Neural cell (in vitro differentiated cells): ENCODE data around the gene BCL2L15.

ENCODE experiments used
- TF ChIP-seq, protein P1 (sequence below): IDR thresholded peaks from 2 replicates; pipeline ENCODE4 v1.6.1; 2012; ENCODE audit warnings: borderline replicate concordance
- TF ChIP-seq, protein P2 (sequence below): fragments of 450-650 bp; IDR thresholded peaks from 2 replicates; pipeline ENCODE4 v1.5.1; 2014; ENCODE audit warnings: antibody characterized with exemption, mild to moderate bottlenecking, moderate library complexity; ENCODE audit not compliant: poor library complexity, severe bottlenecking

DNA sequence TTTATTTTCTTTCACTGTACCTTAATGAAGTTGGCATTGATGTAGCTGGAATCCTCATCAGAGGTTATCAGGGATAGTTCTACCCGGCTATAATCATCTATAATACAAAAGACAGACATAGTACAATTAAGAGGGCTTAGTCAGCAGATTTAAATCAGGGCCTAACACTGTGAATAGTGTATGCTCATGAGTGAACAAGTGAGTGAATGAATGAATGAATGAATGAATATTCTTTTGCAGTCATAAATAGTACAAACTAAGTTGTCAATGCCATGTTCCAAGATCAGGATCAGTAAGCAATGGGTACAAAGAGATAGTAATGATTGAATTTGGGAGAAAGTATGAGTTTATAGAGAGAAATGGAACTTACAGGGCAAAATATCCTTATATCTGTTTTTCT lies 28.4 kb downstream of the BCL2L15 start:
- TF ChIP-seq, protein P1, sequence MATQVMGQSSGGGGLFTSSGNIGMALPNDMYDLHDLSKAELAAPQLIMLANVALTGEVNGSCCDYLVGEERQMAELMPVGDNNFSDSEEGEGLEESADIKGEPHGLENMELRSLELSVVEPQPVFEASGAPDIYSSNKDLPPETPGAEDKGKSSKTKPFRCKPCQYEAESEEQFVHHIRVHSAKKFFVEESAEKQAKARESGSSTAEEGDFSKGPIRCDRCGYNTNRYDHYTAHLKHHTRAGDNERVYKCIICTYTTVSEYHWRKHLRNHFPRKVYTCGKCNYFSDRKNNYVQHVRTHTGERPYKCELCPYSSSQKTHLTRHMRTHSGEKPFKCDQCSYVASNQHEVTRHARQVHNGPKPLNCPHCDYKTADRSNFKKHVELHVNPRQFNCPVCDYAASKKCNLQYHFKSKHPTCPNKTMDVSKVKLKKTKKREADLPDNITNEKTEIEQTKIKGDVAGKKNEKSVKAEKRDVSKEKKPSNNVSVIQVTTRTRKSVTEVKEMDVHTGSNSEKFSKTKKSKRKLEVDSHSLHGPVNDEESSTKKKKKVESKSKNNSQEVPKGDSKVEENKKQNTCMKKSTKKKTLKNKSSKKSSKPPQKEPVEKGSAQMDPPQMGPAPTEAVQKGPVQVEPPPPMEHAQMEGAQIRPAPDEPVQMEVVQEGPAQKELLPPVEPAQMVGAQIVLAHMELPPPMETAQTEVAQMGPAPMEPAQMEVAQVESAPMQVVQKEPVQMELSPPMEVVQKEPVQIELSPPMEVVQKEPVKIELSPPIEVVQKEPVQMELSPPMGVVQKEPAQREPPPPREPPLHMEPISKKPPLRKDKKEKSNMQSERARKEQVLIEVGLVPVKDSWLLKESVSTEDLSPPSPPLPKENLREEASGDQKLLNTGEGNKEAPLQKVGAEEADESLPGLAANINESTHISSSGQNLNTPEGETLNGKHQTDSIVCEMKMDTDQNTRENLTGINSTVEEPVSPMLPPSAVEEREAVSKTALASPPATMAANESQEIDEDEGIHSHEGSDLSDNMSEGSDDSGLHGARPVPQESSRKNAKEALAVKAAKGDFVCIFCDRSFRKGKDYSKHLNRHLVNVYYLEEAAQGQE = no peak
- TF ChIP-seq, protein P2, sequence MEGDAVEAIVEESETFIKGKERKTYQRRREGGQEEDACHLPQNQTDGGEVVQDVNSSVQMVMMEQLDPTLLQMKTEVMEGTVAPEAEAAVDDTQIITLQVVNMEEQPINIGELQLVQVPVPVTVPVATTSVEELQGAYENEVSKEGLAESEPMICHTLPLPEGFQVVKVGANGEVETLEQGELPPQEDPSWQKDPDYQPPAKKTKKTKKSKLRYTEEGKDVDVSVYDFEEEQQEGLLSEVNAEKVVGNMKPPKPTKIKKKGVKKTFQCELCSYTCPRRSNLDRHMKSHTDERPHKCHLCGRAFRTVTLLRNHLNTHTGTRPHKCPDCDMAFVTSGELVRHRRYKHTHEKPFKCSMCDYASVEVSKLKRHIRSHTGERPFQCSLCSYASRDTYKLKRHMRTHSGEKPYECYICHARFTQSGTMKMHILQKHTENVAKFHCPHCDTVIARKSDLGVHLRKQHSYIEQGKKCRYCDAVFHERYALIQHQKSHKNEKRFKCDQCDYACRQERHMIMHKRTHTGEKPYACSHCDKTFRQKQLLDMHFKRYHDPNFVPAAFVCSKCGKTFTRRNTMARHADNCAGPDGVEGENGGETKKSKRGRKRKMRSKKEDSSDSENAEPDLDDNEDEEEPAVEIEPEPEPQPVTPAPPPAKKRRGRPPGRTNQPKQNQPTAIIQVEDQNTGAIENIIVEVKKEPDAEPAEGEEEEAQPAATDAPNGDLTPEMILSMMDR = no peak
